GM12874 (cell line): ENCODE results near the gene KRTAP10-8.
"Not testable (repeated sequence)": the region's sequence is repeated elsewhere in the genome, so short reads cannot be mapped to it uniquely, and the experiment has no call there.

Experiments used
- TF ChIP-seq, protein P1 (sequence below): IDR thresholded peaks from 2 replicates; pipeline ENCODE4 v1.5.1; 2011; ENCODE audit warnings: low read depth, mild to moderate bottlenecking, control low read depth, low read length, moderate library complexity; ENCODE audit not compliant: insufficient read depth

The KRTAP10-8 gene

DNA sequence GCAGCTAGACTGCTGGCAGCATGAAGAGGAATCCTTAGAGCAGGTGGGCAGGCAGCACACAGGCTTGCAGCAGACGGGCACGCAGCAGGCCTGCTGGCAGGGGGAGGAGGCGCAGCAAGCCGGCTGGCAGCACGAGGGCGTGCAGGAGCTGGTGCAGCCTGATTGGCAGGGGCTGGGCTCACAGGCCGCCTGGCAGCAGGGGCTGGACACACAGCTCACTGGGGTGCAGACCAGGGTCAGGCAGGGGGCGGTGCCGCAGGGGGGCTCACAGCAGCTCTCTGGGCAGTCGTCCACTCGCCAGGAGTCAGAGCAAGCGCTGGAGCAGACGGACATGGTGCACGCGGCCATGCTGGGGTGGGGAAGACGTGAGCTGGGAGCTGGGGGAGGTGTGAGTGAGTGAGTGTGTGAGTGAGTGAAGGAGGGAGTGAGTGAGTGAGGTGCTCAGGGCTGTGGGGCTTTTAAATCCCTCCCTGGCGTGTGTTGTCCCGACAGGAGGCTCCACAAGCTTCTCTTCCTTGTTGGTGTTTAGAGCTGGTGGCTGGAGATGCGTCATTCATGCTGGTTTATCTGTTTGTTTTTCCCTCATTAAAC lies 31.6 kb upstream of the KRTAP10-8 start, which contains the start of gene KRTAP10-5:
Gene KRTAP10-5, minus strand, starts transcription at position 374 of the 591 bp plus-strand sequence. Its CDS starts 26 bp downstream, at position 348.
- TF ChIP-seq, protein P1, sequence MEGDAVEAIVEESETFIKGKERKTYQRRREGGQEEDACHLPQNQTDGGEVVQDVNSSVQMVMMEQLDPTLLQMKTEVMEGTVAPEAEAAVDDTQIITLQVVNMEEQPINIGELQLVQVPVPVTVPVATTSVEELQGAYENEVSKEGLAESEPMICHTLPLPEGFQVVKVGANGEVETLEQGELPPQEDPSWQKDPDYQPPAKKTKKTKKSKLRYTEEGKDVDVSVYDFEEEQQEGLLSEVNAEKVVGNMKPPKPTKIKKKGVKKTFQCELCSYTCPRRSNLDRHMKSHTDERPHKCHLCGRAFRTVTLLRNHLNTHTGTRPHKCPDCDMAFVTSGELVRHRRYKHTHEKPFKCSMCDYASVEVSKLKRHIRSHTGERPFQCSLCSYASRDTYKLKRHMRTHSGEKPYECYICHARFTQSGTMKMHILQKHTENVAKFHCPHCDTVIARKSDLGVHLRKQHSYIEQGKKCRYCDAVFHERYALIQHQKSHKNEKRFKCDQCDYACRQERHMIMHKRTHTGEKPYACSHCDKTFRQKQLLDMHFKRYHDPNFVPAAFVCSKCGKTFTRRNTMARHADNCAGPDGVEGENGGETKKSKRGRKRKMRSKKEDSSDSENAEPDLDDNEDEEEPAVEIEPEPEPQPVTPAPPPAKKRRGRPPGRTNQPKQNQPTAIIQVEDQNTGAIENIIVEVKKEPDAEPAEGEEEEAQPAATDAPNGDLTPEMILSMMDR, result not testable (repeated sequence)

GRCh38 chr21:44581158-44581557 lies 30.7 kb upstream of the KRTAP10-8 start:
- TF ChIP-seq, protein P1, result no peak

GRCh38 chr21:44582055-44582454 lies 29.8 kb upstream of the KRTAP10-8 start:
- TF ChIP-seq, protein P1, result no peak

DNA sequence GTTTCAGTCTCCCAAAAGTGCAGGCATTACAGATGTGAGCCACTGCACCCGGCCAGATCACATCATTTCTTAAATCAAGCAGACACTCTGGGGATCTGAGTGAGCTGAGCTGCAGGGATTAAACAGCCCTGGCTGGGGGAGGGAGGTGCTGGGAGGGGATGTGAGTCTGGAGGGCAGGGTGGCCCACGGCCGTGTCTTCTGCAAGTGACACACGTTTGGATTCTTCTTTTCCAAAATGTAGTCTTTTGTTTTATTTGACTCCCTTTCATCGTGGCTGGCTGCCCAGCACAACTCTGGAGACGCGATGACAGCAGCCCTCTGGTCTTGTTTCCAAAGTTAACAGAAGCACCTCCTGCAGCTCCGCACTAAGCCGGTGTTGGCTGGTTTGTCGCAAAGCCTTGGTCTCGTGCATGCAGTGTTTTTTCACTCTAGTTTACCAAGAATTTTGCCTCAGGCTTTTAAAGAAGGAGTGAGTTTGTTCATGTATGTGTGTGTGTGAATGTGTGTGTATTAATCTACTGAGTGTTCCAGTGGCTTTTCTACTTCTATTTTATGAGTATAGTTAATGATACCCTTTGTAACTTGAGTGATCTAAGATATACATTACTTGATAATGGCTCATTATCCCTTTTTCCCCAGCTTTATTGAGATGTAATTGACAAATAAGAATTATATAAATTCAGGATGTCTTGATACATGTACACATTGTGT lies 28.6 kb upstream of the KRTAP10-8 start:
- TF ChIP-seq, protein P1, result no peak

DNA sequence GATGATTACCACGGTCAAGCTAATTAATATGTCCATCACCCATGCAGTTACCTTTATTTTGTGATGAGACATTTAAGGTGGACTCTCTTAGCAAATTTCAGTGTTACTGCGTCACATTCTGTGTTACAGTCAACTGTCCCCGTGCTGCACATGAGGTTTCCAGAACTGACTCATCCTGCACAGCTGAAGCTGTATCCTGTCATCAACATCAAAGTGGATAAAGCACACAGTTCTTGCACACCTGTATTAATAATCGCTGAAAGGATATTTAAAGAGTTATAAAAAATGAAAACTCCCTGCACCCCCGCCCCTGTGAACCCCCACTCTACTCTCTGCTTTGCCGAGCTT lies 28.1 kb upstream of the KRTAP10-8 start:
- TF ChIP-seq, protein P1, result no peak

GRCh38 chr21:44585892-44586291 lies 26.0 kb upstream of the KRTAP10-8 start:
- TF ChIP-seq, protein P1, result no peak

DNA sequence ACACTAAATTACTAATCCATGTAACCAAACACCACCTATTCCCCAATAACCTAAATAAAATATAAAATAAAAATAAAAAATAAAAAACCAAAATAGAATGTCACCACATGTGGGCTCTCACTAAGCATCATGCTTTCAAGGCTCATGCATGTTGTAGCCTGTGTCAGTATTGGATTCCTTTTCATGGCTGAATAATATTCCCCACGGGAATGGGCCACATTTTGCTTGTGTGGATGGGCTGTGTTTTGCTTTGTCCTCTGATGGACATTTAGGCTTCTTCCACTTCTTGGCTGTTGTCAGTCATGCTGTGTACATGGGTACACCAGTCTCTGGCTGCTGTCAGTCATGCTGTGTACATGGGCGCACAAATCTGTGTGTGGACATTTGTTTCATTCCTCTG lies 22.8 kb upstream of the KRTAP10-8 start:
- TF ChIP-seq, protein P1, result no peak
